GM12878 (cell line): ENCODE measurements around the gene IL11. TPM values are rescaled to one million over a fixed set of nuclear protein-coding genes. Genes with fewer than 3 reads are reported as not detected.

Source experiments
- ATAC-seq: fragments of 200-7000 bp; cut with Tn5 transposase; 3 replicates; pipeline ENCODE4 v1.9.1; 2020; ENCODE audit warnings: mild to moderate bottlenecking, moderate library complexity
- Bru-seq: library from RNA; stranded (reverse); fragments of 400-500 nt; gene quantifications from one replicate; lab custom pipeline; 2021; lab: Mats Ljungman, UMichigan
- BruChase-seq, 2 experiments: library from RNA; stranded (reverse); fragments of 400-500 nt; gene quantifications; one replicate each; lab custom pipeline; 2021; lab: Mats Ljungman, UMichigan
- BruUV-seq: library from RNA; stranded (reverse); fragments of 400-500 nt; replicated peaks from 2 replicates; lab custom pipeline; 2021; lab: Mats Ljungman, UMichigan
- CTCF ChIA-PET: fragments of 300-600 bp; sonication (Branson Sonifier 250); formaldehyde crosslinking; extraction: SDS; loops from one replicate; lab custom pipeline; 2021; ENCODE audit warnings: inconsistent platforms; lab: Yijun Ruan, JAX
- POLR2A ChIA-PET: fragments of 350-600 bp; formaldehyde crosslinking; extraction: SDS; loops from one replicate; lab custom pipeline; 2021; ENCODE audit warnings: inconsistent platforms; lab: Charles Lee
- RAD21 ChIA-PET: fragments of 300-600 bp; sonication (Branson Sonifier 250); formaldehyde crosslinking; loops from one replicate; lab custom pipeline; 2023; ENCODE audit warnings: antibody characterized with exemption; ENCODE audit not compliant: unreplicated experiment; lab: Charles Lee
- SMC1A ChIA-PET: fragments of 300-600 bp; sonication (Branson Sonifier 250); formaldehyde crosslinking; loops from one replicate; lab custom pipeline; 2023; ENCODE audit not compliant: unreplicated experiment, uncharacterized antibody; lab: Charles Lee
- DNase-seq: peaks from one replicate; pipeline ENCODE4 v3.0.0-alpha.2; 2011; ENCODE audit warnings: low read depth, low spot score
- FAIRE-seq: peaks from 3 replicates; lab custom pipeline; 2011; peaks lifted over from hg19 to GRCh38; lab: Jason Lieb, UNC
- H2AFZ ChIP-seq: 2 replicates; pipeline ENCODE4 v1.6.0; 2011; ENCODE audit warnings: low read depth, low read length, control low read depth; ENCODE audit not compliant: control insufficient read depth
- H3K27ac ChIP-seq: 2 replicates; pipeline ENCODE4 v1.5.1; 2011; ENCODE audit warnings: control low read depth; ENCODE audit not compliant: control insufficient read depth, insufficient read depth
- H3K27me3 ChIP-seq, 2 experiments: replicated peaks in 1 of 2; 2 replicates each; pipeline versions ENCODE4 v1.6.0 to v1.6.1; 2011; ENCODE audit warnings: low read length in 1 of 2; ENCODE audit not compliant: control insufficient read depth in 2 of 2, insufficient read depth in 2 of 2
- H3K36me3 ChIP-seq, 2 experiments: 2 replicates each; pipeline ENCODE4 v1.5.1; 2011; ENCODE audit warnings: low read length in 1 of 2; ENCODE audit not compliant: control insufficient read depth in 2 of 2, insufficient read depth in 2 of 2
- H3K4me1 ChIP-seq: 2 replicates; pipeline ENCODE4 v1.6.1; 2011; ENCODE audit warnings: mild to moderate bottlenecking, low read length, moderate library complexity, mixed read lengths; ENCODE audit not compliant: control insufficient read depth, insufficient read depth
- H3K4me2 ChIP-seq: 2 replicates; pipeline ENCODE4 v1.6.0; 2011; ENCODE audit warnings: control low read depth; ENCODE audit not compliant: control insufficient read depth, insufficient read depth
- H3K4me3 ChIP-seq: fragments of 200-600 bp; sonication (generic); 2 replicates; pipeline ENCODE4 v1.5.1; 2016
- H3K79me2 ChIP-seq: 2 replicates; pipeline ENCODE4 v1.6.0; 2011; ENCODE audit warnings: low read length; ENCODE audit not compliant: control insufficient read depth, insufficient read depth
- H3K9ac ChIP-seq: 2 replicates; pipeline ENCODE4 v1.8.0; 2011; ENCODE audit warnings: low read length, control low read depth, mixed read lengths; ENCODE audit not compliant: control insufficient read depth, insufficient read depth
- H3K9me3 ChIP-seq: replicated peaks from 3 replicates; pipeline ENCODE4 v1.5.1; 2011; ENCODE audit warnings: mild to moderate bottlenecking, low read length; ENCODE audit not compliant: control insufficient read depth, insufficient read depth
- H4K20me1 ChIP-seq: 2 replicates; pipeline ENCODE4 v1.6.0; 2011; ENCODE audit not compliant: control insufficient read depth, insufficient read depth
- ASH2L ChIP-seq: fragments of 300-600, 200-600 bp; sonication (generic); IDR thresholded peaks from 2 replicates; pipeline ENCODE4 v1.6.1; 2017; ENCODE audit warnings: low read depth, mild to moderate bottlenecking, borderline replicate concordance
- ATF2 ChIP-seq: IDR thresholded peaks from 2 replicates; pipeline ENCODE4 v1.6.1; 2012; ENCODE audit warnings: low read length, inconsistent platforms
- HDAC6 ChIP-seq: fragments of 200-600 bp; sonication (generic); IDR thresholded peaks from one replicate; pipeline ENCODE4 v1.8.0; 2017; ENCODE audit warnings: antibody characterized with exemption; ENCODE audit not compliant: unreplicated experiment
- MTA3 ChIP-seq: IDR thresholded peaks from 2 replicates; pipeline ENCODE4 v1.6.1; 2012; ENCODE audit warnings: low read length, inconsistent platforms, borderline replicate concordance
- RBBP5 ChIP-seq: fragments of 200-600 bp; sonication (generic); conservative IDR thresholded peaks from 2 replicates; pipeline ENCODE4 v1.6.1; 2016
- SIX5 ChIP-seq: IDR thresholded peaks from 2 replicates; pipeline ENCODE4 v1.6.1; 2011; ENCODE audit warnings: mild to moderate bottlenecking, low read depth, low read length, moderate library complexity; ENCODE audit not compliant: severe bottlenecking
- TCF3 ChIP-seq: IDR thresholded peaks from 2 replicates; pipeline ENCODE4 v1.6.1; 2012; ENCODE audit warnings: low read depth, mild to moderate bottlenecking, low read length, borderline replicate concordance; ENCODE audit not compliant: insufficient read depth
- ZNF207 ChIP-seq: fragments of 450-650 bp; IDR thresholded peaks from 2 replicates; pipeline ENCODE4 v1.6.1; 2014; ENCODE audit warnings: antibody characterized with exemption, mild to moderate bottlenecking, borderline replicate concordance
- whole genome bisulfite sequencing: methylation state at CpG from one replicate; pipeline ENCODE4 v1.1.6; 2016; ENCODE audit warnings: low lambda C conversion rate; ENCODE audit not compliant: insufficient replicate concordance, insufficient coverage; ENCODE audit errors: missing lambda C conversion rate; 5-methylcytosine and 5-hydroxymethylcytosine counted together
- in situ Hi-C: fragments of 300-500 bp; cut with MboI; formaldehyde crosslinking; loops from 9 replicates; pipeline ENCODE4 v1.14.3; 2018; ENCODE audit warnings: mixed read lengths
- intact Hi-C: fragments of 100-400 bp; cut with micrococcal nuclease; formaldehyde crosslinking; loops from one replicate; pipeline ENCODE4 v1.14.2; 2022; ENCODE audit not compliant: unreplicated experiment
- long read RNA-seq, 2 experiments: library from polyadenylated mRNA; unstranded; transcript quantifications; one replicate each; pipeline ENCODE4 v2.0.0, GENCODE V29; 2019 to 2020
- polyA minus RNA-seq, 3 experiments: library from RNA; depleted of rRNA, polyadenylated mRNA; stranded (reverse); fragments of >200 nt; gene quantifications; 2 replicates each; pipeline ENCODE4 v1.2.3, GENCODE V29; 2011
- polyA plus RNA-seq, 11 experiments: library from polyadenylated mRNA; depleted of rRNA in 4 of 11; unstranded in 6 of 11; stranded (reverse) in 5 of 11; fragments of >200 nt; fragmentation: Nextera tagmentation in 4 of 11; fragmentation: Illumina TruSeq in 1 of 11; extraction: Ambion mirVana in 4 of 11; extraction: Trizol in 1 of 11; gene quantifications; 1 replicate in 1 of 11; 2 replicates in 10 of 11; pipeline versions ENCODE4 v1.2.1 to v1.2.3, GENCODE V29; 2011 to 2016; ENCODE audit warnings: inconsistent platforms in 2 of 11, missing spikeins in 2 of 11, low read depth in 1 of 11
- total RNA-seq, 4 experiments: library from RNA; depleted of rRNA in 3 of 4; stranded (reverse); fragments of >200 nt in 3 of 4; fragmentation: Illumina TruSeq in 1 of 4; extraction: Trizol in 1 of 4; gene quantifications; 2 replicates each; pipeline versions ENCODE4 v1.2.1 to v1.2.3, GENCODE V29; 2013 to 2021

IL11 gene
- total RNA-seq (2013; cell fraction: nucleolus; rRNA removed) = not detected in 2 replicates
- total RNA-seq (2014; rRNA removed) = not detected in 2 replicates
- total RNA-seq (2014; rRNA removed; fragmentation: Illumina TruSeq; extraction: Trizol) = not detected in 2 replicates
- 0.15 TPM in 1 of 2 replicates, not detected in the other for total RNA-seq (2021)
- polyA plus RNA-seq (2011; ENCODE audit: low read depth) = not detected
- not detected in 2 replicates for polyA plus RNA-seq (2011; rRNA removed)
- not detected in 2 replicates for polyA plus RNA-seq (2011; cell fraction: cytosol; rRNA removed)
- polyA plus RNA-seq (2011; cell fraction: nucleus; rRNA removed) = not detected in 2 replicates
- polyA plus RNA-seq (2012) = 0.07 and 0.17 TPM in 2 replicates
- polyA plus RNA-seq (2014; fragmentation: Illumina TruSeq; extraction: Trizol) = not detected in 2 replicates
- not detected for polyA plus RNA-seq (2014; fragmentation: Nextera tagmentation; extraction: Ambion mirVana)
- not detected in 2 replicates for polyA plus RNA-seq (2014; rRNA removed)
- not detected for polyA plus RNA-seq (2016; fragmentation: Nextera tagmentation; extraction: Ambion mirVana)
- polyA minus RNA-seq (2011; rRNA and poly(A)+ RNA removed) = not detected in 2 replicates
- polyA minus RNA-seq (2011; cell fraction: cytosol; rRNA and poly(A)+ RNA removed) = not detected in 2 replicates
- not detected in 2 replicates for polyA minus RNA-seq (2011; cell fraction: nucleus; rRNA and poly(A)+ RNA removed)
- Bru-seq, nascent RNA = not detected
- BruChase-seq, experiment 1, labeled RNA remaining after a 6-hour chase = percentile 12 among the genes with signal in this experiment
- BruChase-seq, experiment 2, labeled RNA remaining after a 2-hour chase = percentile 11 among the genes with signal in this experiment
- long read RNA-seq, experiment 1 = 0 reads
- long read RNA-seq, experiment 2 = 0 reads

GRCh38 chr19:55370305-55370988 is at the start of gene IL11:
IL11 (minus strand) TSS chr19:55370463; CDS start chr19:55370310, 153 bp downstream.
- H3K4me3 ChIP-seq = no peak within 1 kb of the TSS
- CTCF ChIA-PET = no interaction called here
- H3K4me2 ChIP-seq = 0 out of 2 replicates have a peak within 1 kb of the TSS, but pooled peaks have one; percentile 17
- H3K27ac ChIP-seq = no peak within 1 kb of the TSS
- peaks cover 3 to 10% of the 10 kb centered on the region in 2 experiments for H3K27me3 ChIP-seq
- no TSS peak for BruUV-seq
- SMC1A ChIA-PET = no interaction called here
- no peaks in the 10 kb centered on the region for H3K36me3 ChIP-seq
- H2AFZ ChIP-seq = no peak within 1 kb of the TSS
- intact Hi-C loops (no loop called here), in situ Hi-C loops (no loop called here)
- ATAC-seq (no peak), FAIRE-seq (no peak), DNase-seq (no peak)
- RAD21 ChIA-PET = no interaction called here
- H3K79me2 ChIP-seq = no peaks in the 10 kb centered on the region
- H3K9me3 ChIP-seq = no peaks in the 10 kb centered on the region
- no peaks in the 10 kb centered on the region for H4K20me1 ChIP-seq
- H3K4me1 ChIP-seq = no peaks in the 10 kb centered on the region
- 27% methylated on average over 25 of the region's 32 CpGs for WGBS
- no peak for TF ChIP-seq TCF3
- no peak for TF ChIP-seq MTA3
- no peak for TF ChIP-seq HDAC6
- no peak for TF ChIP-seq ATF2
- TF ChIP-seq ZNF207 = no peak
- no peak for TF ChIP-seq SIX5
- no peak for TF ChIP-seq RBBP5
- no peak for TF ChIP-seq ASH2L
- POLR2A ChIA-PET = no interaction called here
- H3K9ac ChIP-seq = no peak within 1 kb of the TSS
